CD4-positive, CD25-positive, alpha-beta regulatory T cell (primary cell): ENCODE measurements around the gene CENPF. TPM values are rescaled to one million over a fixed set of nuclear protein-coding genes. Genes with fewer than 3 reads are reported as not detected.
"Not testable (repeated sequence)": the region's sequence is repeated elsewhere in the genome, so short reads cannot be mapped to it uniquely, and the experiment has no call there.

Source experiments
- ATAC-seq, 2 donors: fragments of 150-1000 bp; cut with Tn5 transposase; one replicate each; pipeline ENCODE4 v1.10.0; 2021; ENCODE audit warnings: low read depth in 2 of 2, moderate number of reproducible peaks in 2 of 2, moderate library complexity in 1 of 2
- DNase-seq, 3 donors: peaks; one replicate each; pipeline versions ENCODE4 v3.0.0 to v3.0.0-alpha.2; 2012 to 2022; ENCODE audit warnings: mixed read lengths in 1 of 3
- H3K27ac ChIP-seq: one replicate; pipeline ENCODE4 v1.7.0; 2013; ENCODE audit warnings: mild to moderate bottlenecking, low read length; ENCODE audit not compliant: insufficient read depth, poor library complexity, severe bottlenecking
- H3K27me3 ChIP-seq: one replicate; pipeline ENCODE4 v1.7.0; 2013; ENCODE audit warnings: low read length; ENCODE audit not compliant: control insufficient read depth, insufficient read depth
- H3K36me3 ChIP-seq: one replicate; pipeline ENCODE4 v1.7.0; 2013; ENCODE audit warnings: mild to moderate bottlenecking, low read length, moderate library complexity; ENCODE audit not compliant: control insufficient read depth, insufficient read depth
- H3K4me1 ChIP-seq: 2 replicates; pipeline ENCODE4 v1.7.0; 2013; ENCODE audit warnings: mild to moderate bottlenecking, low read length; ENCODE audit not compliant: insufficient read depth, control insufficient read depth, poor library complexity, severe bottlenecking
- H3K4me3 ChIP-seq: one replicate; pipeline ENCODE4 v1.7.0; 2013; ENCODE audit warnings: low read depth, mild to moderate bottlenecking, low read length, moderate library complexity
- H3K9me3 ChIP-seq, 2 experiments: 1 replicate in 1 of 2; 2 replicates in 1 of 2; pipeline ENCODE4 v1.7.0; 2013; ENCODE audit warnings: low read length in 2 of 2, mild to moderate bottlenecking in 1 of 2, moderate library complexity in 1 of 2; ENCODE audit not compliant: control insufficient read depth in 2 of 2
- H3K27ac Mint-ChIP-seq, 3 donors: one replicate each; pipeline ENCODE4 v1.8.0; 2020 to 2022; ENCODE audit warnings: mild to moderate bottlenecking in 3 of 3, mixed read lengths in 3 of 3, moderate library complexity in 2 of 3
- H3K27me3 Mint-ChIP-seq: one replicate; pipeline ENCODE4 v1.8.0; 2022; ENCODE audit warnings: mild to moderate bottlenecking, mixed read lengths
- H3K36me3 Mint-ChIP-seq: one replicate; pipeline ENCODE4 v1.8.0; 2020; ENCODE audit warnings: mixed read lengths
- H3K4me1 Mint-ChIP-seq, 4 donors: one replicate each; pipeline ENCODE4 v1.8.0; 2020 to 2022; ENCODE audit warnings: mixed read lengths in 4 of 4, mild to moderate bottlenecking in 1 of 4
- H3K4me3 Mint-ChIP-seq, 4 donors: one replicate each; pipeline ENCODE4 v1.8.0; 2020 to 2022; ENCODE audit warnings: mild to moderate bottlenecking in 4 of 4, mixed read lengths in 4 of 4, moderate library complexity in 3 of 4
- H3K9me3 Mint-ChIP-seq, 7 donors: one replicate each; pipeline ENCODE4 v1.8.0; 2020 to 2022; ENCODE audit warnings: mixed read lengths in 7 of 7, mild to moderate bottlenecking in 3 of 7, moderate library complexity in 2 of 7
- polyA plus RNA-seq, 4 donors: library from polyadenylated mRNA; unstranded; fragments of 300-500 nt; fragmentation: Illumina TruSeq; gene quantifications; one replicate each; pipeline ENCODE4 v1.2.3, GENCODE V29; 2021
- total RNA-seq: library from RNA; stranded (reverse); gene quantifications from one replicate; pipeline ENCODE4 v1.2.3, GENCODE V29; 2022

CENPF gene
- total and polyA plus RNA-seq, 5 donors from 2014 or later, result 0.75 to 7.9 (median 1.2) TPM

- Mint-ChIP-seq H3K27ac (peak overlapping the region in 1 of 3 donors; percentile 46), H3K4me1 (peaks cover 0 to 3% (median 0%) of the 10 kb centered on the region in 4 donors), H3K9me3 (peaks cover 0 to 2% (median 0%) of the 10 kb centered on the region in 7 donors), H3K27me3 (no peaks in the 10 kb centered on the region), H3K36me3 (peaks cover 17% of the 10 kb centered on the region), H3K4me3 (no peak overlapping the region)
- Histone ChIP-seq H3K4me1 (no peaks in the 10 kb centered on the region), H3K27ac (no peak overlapping the region), H3K4me3 (no peak overlapping the region), H3K27me3 (no peaks in the 10 kb centered on the region), H3K36me3 (no peaks in the 10 kb centered on the region), H3K9me3 (no peaks in the 10 kb centered on the region)
- DNase-seq (no peak), ATAC-seq (no peak)
Observed at GRCh38 chr1:214665606-214666110, 62.7 kb downstream of the CENPF start.

GRCh38 chr1:214666674-214667073 lies 63.7 kb downstream of the CENPF start:
- H3K27me3 ChIP-seq, result no peaks in the 10 kb centered on the region
- no peak overlapping the region for H3K4me3 ChIP-seq
- H3K4me3 Mint-ChIP-seq, result no peak overlapping the region
- no peaks in the 10 kb centered on the region for H3K4me1 ChIP-seq
- no peak overlapping the region for H3K27ac Mint-ChIP-seq
- no peaks in the 10 kb centered on the region for H3K9me3 ChIP-seq
- no peak for ATAC-seq
- no peak overlapping the region for H3K27ac ChIP-seq
- peaks cover 0 to 2% (median 0%) of the 10 kb centered on the region in 7 donors for H3K9me3 Mint-ChIP-seq
- no peaks in the 10 kb centered on the region for H3K4me1 Mint-ChIP-seq
- no peaks in the 10 kb centered on the region for H3K27me3 Mint-ChIP-seq
- H3K36me3 ChIP-seq, result no peaks in the 10 kb centered on the region
- H3K36me3 Mint-ChIP-seq, result peaks cover 17% of the 10 kb centered on the region
- no peak for DNase-seq

DNA sequence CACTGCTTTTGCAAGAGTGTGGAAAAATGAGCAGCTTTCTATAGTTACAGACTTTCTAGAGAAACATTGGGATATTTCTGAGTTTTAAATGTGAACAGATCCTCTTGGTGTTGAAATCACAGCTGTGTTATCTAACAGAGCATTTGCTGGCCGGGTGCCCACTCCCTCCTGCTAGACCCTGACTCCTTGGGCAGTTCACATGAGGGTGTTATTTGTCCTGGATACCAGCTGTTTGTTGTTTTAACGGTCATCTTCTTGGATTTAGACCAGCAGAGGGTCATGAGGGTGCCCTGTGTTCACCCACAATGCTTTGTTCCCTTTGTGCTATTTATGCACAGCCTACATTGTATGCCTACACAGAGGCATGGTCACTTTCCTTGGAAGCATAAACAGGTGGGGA lies 67.1 kb downstream of the CENPF start:
- peaks cover 8% of the 10 kb centered on the region for H3K36me3 Mint-ChIP-seq
- Histone ChIP-seq H3K9me3 (no peaks in the 10 kb centered on the region), H3K27ac (no peak overlapping the region), H3K4me1 (no peaks in the 10 kb centered on the region), H3K36me3 (no peaks in the 10 kb centered on the region), H3K27me3 (no peaks in the 10 kb centered on the region), H3K4me3 (no peak overlapping the region)
- DNase-seq (no peak), ATAC-seq (no peak)
- no peaks in the 10 kb centered on the region for H3K4me1 Mint-ChIP-seq
- no peak overlapping the region for H3K4me3 Mint-ChIP-seq
- no peak overlapping the region for H3K27ac Mint-ChIP-seq
- peaks cover 0 to 3% (median 0%) of the 10 kb centered on the region in 7 donors for H3K9me3 Mint-ChIP-seq
- H3K27me3 Mint-ChIP-seq, result no peaks in the 10 kb centered on the region

DNA sequence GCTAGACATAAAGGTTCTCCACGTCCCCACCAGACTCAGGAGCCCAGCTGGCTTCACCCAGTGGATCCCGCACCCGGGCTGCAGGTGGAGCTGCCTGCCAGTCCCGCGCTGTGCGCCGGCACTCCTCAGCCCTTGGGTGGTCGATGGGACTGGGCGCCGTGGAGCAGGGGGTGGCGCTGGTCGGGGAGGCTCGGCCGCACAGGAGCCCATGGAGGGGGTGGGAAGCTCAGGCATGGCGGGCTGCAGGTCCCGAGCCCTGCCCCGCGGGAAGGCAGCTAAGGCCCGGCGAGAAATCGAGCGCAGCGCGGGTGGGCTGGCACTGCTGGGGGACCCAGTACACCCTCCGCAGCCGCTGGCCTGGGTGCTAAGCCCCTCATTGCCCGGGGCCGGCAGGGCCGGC lies 70.0 kb downstream of the CENPF start:
- not testable (repeated sequence) for H3K27me3 ChIP-seq, H3K4me3 ChIP-seq, H3K4me1 ChIP-seq, H3K4me3 Mint-ChIP-seq, H3K4me1 Mint-ChIP-seq, H3K9me3 ChIP-seq, H3K36me3 Mint-ChIP-seq, H3K9me3 Mint-ChIP-seq, H3K27ac ChIP-seq, H3K27ac Mint-ChIP-seq, DNase-seq, H3K36me3 ChIP-seq, H3K27me3 Mint-ChIP-seq, ATAC-seq

DNA sequence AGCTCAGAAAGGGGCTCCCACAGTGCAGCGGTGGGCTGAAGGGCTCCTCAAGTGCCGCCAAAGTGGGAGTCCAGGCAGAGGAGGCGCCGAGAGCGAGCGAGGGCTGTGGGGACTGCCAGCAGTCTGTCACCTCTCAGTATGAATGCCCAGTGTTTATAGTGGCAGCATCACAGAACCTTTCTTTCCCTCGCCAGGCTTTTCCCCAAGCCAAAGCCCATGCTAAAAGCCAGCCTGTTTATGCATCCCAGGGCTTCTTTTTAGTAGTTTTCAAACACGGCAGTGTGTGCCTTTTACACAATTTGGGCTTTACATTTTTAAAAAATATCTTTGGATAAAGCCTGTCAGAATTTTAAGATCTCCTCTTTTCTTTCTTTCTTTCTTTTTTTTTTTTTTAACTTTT lies 70.6 kb downstream of the CENPF start:
- no peaks in the 10 kb centered on the region for H3K4me1 Mint-ChIP-seq
- peak overlapping the region in 1 of 4 donors; percentile 40 for H3K4me3 Mint-ChIP-seq

GRCh38 chr1:214675524-214675923 lies 72.5 kb downstream of the CENPF start:
- not testable (repeated sequence) for H3K27ac Mint-ChIP-seq, ATAC-seq, H3K4me3 ChIP-seq, H3K9me3 ChIP-seq, H3K27me3 Mint-ChIP-seq, DNase-seq, H3K27me3 ChIP-seq, H3K4me1 ChIP-seq, H3K36me3 Mint-ChIP-seq, H3K9me3 Mint-ChIP-seq, H3K4me1 Mint-ChIP-seq, H3K36me3 ChIP-seq, H3K27ac ChIP-seq, H3K4me3 Mint-ChIP-seq

More for the DNA sequence above, 70.6 kb downstream of the CENPF start:
- Histone ChIP-seq H3K4me1 (no peaks in the 10 kb centered on the region), H3K27ac (no peak overlapping the region), H3K27me3 (no peaks in the 10 kb centered on the region), H3K9me3 (no peaks in the 10 kb centered on the region), H3K4me3 (no peak overlapping the region), H3K36me3 (no peaks in the 10 kb centered on the region)
- no peaks in the 10 kb centered on the region for H3K36me3 Mint-ChIP-seq
- DNase-seq, result no peak
- no peak overlapping the region for H3K27ac Mint-ChIP-seq
- no peak for ATAC-seq
- no peaks in the 10 kb centered on the region for H3K27me3 Mint-ChIP-seq
- peaks cover 0 to 2% (median 0%) of the 10 kb centered on the region in 7 donors for H3K9me3 Mint-ChIP-seq

- H3K27ac ChIP-seq, result no peak overlapping the region
- ATAC-seq (no peak), DNase-seq (no peak)
- H3K9me3 ChIP-seq, result no peaks in the 10 kb centered on the region
- no peaks in the 10 kb centered on the region for H3K4me1 Mint-ChIP-seq
- H3K27me3 ChIP-seq, result no peaks in the 10 kb centered on the region
- H3K36me3 ChIP-seq, result no peaks in the 10 kb centered on the region
- H3K4me1 ChIP-seq, result no peaks in the 10 kb centered on the region
- peaks cover 0 to 4% (median 0%) of the 10 kb centered on the region in 7 donors for H3K9me3 Mint-ChIP-seq
- H3K4me3 Mint-ChIP-seq, result peak overlapping the region in 1 of 4 donors; percentile 7
- no peak overlapping the region for H3K27ac Mint-ChIP-seq
- peaks cover 5% of the 10 kb centered on the region for H3K27me3 Mint-ChIP-seq
- no peak overlapping the region for H3K4me3 ChIP-seq
- no peaks in the 10 kb centered on the region for H3K36me3 Mint-ChIP-seq
Observed at GRCh38 chr1:214676747-214677146, 73.8 kb downstream of the CENPF start.

GRCh38 chr1:214677945-214678344 lies 75.0 kb downstream of the CENPF start:
- Mint-ChIP-seq H3K27ac (no peak overlapping the region), H3K4me3 (no peak overlapping the region), H3K9me3 (peaks cover 0 to 4% (median 0%) of the 10 kb centered on the region in 7 donors), H3K4me1 (no peaks in the 10 kb centered on the region), H3K27me3 (peaks cover 5% of the 10 kb centered on the region), H3K36me3 (no peaks in the 10 kb centered on the region)
- no peaks in the 10 kb centered on the region for H3K9me3 ChIP-seq
- no peaks in the 10 kb centered on the region for H3K4me1 ChIP-seq
- ATAC-seq (no peak), DNase-seq (no peak)
- H3K27me3 ChIP-seq, result no peaks in the 10 kb centered on the region
- H3K36me3 ChIP-seq, result no peaks in the 10 kb centered on the region
- no peak overlapping the region for H3K27ac ChIP-seq
- no peak overlapping the region for H3K4me3 ChIP-seq
